GM19324 (cell line): ENCODE measurements around the gene PYCR2.
"Not testable (repeated sequence)": the region's sequence is repeated elsewhere in the genome, so short reads cannot be mapped to it uniquely, and the experiment has no call there.

Experiments
- ATAC-seq: cut with Tn5 transposase; IDR thresholded peaks from one replicate; pipeline ENCODE4 v1.9.1; 2021; ENCODE audit warnings: mild to moderate bottlenecking, moderate library complexity; ENCODE audit not compliant: unreplicated experiment, low FRiP score

PYCR2 gene

DNA sequence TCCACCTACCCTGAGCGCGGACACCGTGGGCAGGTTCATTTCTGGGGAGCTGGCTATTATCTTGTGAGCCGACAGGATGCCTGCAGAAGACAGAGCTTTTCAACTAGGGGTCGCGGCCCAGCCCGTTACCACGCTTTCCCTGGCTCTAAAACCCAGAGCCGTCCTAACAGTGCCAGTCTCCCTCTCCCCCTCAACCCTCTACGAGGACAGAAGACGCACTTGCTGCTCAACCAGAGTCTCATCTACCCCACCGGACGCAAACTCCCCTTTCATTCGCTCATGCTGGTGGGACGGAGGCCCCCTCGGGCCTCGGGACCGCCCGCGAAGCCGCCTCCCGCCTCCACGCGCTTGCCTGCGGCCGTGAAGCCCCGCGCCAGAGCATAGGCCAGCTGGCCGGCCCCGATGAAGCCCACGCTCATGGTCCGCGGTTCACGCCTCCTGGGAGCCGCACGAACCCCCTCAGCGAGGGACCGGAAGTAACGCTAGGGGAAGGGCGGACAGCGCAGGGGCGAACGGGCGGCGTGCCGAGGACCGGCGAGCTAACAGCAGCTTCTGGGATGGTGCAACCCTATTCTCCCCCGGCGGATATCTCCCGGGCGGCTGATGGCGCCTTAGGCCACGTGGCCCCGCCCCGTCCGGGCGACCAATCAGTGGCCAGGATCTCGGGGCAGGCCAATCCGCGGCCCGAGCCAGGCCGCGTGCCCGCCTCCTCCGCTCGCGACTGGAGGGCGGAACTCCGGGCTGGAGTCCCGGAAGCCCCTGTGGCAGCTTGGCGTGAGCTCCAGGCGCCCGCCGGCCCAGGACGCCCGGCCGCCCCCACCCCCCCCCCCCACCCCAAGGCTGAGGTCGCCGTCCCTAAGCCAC lies at the start of gene PYCR2:
Gene PYCR2, minus strand, starts transcription at position 559 of the 864 bp plus-strand sequence. Its CDS starts 140 bp downstream, at position 419.
- ATAC-seq = peak; percentile 99

DNA sequence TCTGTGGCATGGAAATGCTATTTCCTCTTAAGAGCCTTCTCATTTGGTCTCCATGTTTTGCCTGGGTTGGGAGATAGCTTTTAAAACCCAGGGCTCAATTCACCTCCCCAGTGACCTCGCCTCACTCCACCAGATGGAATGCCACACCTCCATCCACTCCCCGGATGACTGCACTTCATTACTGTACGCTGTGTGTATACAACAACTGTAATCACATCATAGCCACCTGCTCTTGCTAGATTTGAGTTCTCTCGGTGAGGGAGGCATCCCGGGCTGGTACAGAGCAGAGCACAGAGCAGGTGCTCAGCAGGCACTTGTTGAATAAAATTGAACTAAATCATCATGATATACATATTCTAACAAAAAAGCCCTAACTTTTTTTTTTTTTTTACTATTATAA lies 49.1 kb upstream of the PYCR2 start:
- ATAC-seq = no peak

- no peak for ATAC-seq
These were observed 48.5 kb upstream of the PYCR2 start for GRCh38 chr1:225972344-225973152.

DNA sequence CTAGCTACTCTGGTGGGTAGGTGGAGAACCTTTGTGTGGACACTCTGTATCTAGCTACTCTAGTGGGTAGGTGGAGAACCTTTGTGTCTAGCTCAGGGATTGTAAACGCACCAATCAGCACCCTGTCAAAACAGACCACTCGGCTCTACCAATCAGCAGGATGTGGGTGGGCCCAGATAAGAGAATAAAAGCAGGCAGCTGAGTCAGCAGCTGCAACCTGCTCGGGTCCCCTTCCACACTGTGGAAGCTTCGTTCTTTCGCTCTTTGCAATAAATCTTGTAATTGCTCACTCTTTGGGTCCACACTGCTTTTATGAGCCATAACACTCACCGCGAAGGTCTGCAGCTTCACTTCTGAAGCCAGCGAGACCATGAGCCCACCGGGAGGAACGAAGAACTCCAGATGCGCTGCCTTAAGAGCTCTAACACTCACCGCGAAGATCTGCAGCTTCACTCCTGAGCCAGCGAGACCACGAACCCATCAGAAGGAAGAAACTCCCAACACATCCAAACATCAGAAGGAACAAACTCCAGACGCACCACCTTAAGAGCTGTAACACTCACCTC lies 46.6 kb upstream of the PYCR2 start:
- ATAC-seq = not testable (repeated sequence)

DNA sequence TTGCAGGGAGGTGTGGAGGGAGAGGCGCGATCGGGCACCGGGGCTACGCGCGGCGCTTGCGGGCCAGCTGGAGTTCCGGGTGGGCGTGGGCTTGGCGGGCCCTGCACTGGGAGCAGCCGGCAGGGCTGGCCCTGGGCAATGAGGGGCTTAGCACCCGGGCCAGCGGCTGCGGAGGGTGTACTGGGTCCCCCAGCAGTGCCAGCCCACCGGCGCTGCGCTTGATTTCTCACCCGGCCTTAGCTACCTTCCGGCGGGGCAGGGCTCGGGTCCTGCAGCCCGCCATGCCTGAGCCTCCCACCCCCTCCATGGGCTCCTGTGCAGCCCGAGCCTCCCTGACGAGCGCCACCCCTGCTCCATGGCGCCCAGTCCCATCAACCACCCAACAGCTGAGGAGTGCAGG lies 45.7 kb upstream of the PYCR2 start:
- ATAC-seq = not testable (repeated sequence)

- ATAC-seq = no peak
These were observed 41.2 kb upstream of the PYCR2 start for GRCh38 chr1:225965231-225965630.

DNA sequence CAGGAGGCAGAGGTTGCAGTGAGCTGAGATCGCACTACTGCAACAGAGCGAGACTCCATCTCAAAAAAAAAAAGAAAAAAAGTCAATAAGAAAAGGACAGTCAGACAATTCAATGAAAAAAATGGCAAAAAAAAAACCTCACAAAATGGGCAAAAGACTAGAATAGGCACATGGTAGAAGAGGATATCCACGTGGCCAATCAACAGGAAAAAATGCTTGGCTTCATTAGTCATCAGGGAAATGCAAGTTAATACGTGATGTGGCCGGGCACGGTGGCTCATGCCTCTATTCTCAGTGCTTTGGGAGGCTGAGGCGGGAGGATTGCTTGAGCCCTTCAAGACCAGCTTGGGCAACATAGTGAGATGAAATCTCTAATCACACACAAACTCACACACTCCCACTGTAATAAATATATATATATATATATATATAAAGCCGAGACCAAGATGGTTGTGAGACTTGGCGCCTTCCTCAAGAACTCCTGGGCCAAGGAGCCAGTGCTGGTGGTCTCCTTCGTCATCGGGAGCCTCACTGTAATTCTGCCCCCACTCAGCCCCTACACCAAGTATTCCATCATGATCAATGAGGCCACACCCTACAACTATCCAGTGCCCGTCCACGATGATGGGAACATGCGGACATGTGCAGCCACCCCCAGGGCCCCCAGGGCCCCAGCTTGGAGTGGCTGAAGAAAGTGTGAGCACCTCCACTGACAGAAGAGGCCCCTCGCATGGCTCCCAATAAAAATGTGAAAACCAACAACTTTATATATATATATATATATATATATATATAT lies 39.9 kb upstream of the PYCR2 start:
- no peak for ATAC-seq

DNA sequence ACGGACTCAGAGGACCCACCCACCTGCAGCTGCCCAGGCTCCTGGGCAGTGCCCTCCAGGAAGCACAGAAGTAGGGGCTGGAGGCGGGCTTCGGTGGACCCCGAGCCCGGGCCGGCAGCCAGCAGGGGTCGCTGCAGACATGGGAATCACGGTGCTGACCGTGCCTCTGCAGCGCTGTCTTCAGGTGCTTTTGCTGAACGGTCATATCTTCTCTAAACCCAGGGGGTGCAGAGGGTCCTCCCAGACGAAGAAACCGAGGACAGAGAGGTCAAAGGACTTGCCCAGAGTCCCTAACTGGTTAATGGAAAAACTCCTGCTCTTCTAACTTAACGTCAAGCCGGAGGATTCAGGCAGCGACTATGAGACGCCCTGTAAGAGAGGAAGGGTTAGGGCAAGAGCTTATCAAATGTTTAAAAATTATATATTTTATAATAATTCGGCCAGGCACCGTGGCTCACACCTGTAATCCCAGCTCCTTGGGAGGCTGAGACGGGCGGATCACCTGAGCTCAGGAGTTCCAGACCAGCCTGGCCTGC lies 38.5 kb upstream of the PYCR2 start:
- no peak for ATAC-seq

DNA sequence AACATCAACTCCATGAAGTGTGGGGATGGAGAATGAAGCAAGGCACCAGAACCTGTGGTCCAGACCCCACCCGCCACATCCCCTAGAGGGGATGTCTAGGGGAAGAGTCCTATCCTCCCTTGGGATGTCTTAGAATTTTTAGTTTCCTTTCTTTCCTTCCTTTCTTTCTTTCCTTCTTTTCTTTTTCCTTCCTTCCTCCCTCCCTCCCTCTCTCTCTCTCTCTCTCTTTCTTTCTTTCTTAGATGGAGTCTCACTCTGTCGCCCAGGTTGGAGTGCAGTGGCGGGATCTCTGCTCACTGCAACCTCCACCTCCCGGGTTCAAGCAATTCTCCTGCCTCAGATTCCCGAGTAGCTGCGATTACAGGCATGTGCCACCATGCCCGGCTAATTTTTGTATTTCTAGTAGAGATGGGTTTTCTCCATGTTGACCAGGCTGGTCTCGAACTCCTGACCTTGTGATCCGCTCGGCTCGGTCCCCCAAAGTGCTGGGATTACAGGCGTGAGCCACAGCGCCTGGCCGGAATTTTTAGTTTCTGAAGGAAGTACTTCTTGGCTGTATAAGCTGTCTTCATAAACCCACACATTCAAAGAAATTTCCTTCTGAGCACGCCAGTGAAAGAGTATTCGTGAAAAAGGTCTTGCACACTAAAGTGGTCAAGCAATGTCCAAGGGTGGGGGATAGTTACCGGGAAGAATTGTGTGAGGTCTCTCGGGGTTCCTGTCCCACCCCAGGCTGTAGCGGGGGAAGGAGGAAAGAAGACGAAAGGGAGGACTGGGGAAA lies 37.8 kb upstream of the PYCR2 start:
- no peak for ATAC-seq

GRCh38 chr1:225958041-225958440 lies 34.0 kb upstream of the PYCR2 start:
- ATAC-seq = no peak

DNA sequence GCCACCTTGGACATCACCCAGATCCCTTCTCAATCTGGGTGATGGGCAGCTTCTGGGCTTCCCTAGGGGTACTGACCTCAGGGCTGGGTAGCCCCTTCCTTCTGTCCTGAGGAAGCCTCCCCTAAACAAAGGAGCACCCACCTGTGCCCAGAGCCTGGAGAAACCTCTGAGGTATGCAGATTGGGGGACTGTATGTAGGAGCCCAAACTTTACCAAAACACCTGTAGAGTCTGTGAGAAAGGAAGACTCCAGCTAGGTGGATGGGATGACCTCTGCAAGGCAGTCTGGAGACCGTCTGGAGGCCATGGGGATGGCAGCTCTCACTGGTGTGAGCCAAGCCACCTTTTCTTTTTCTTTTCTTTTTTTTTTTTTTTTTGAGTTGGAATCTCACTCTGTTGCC lies 30.7 kb upstream of the PYCR2 start:
- ATAC-seq = no peak

GRCh38 chr1:225953315-225953714 lies 29.3 kb upstream of the PYCR2 start:
- no peak for ATAC-seq

GRCh38 chr1:225950905-225951497 lies 27.0 kb upstream of the PYCR2 start:
- ATAC-seq = no peak

DNA sequence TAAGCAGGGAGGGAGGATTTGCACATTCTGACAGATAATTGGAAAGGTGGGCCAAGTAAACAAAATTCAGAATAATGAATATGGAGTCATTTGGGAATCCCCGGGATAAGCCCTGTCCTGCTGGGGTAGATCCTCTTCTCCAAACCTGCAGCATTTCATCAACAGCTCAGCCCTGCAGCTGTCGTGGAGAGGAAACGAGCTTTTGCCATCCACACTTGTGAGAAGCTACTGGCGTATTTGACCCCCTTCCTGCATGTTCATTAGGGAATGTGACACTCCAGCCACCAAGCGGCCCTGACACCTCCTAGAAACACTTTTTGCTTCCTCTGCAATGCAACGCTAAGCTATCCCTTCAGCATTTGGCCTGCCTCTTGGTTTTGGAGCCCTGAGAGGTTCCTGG lies 25.0 kb upstream of the PYCR2 start:
- ATAC-seq = no peak

GRCh38 chr1:225946803-225947202 lies 22.8 kb upstream of the PYCR2 start:
- ATAC-seq = no peak

- no peak for ATAC-seq
These were observed 22.1 kb upstream of the PYCR2 start for GRCh38 chr1:225946082-225946620.

GRCh38 chr1:225945564-225945963 lies 21.5 kb upstream of the PYCR2 start:
- ATAC-seq = no peak

DNA sequence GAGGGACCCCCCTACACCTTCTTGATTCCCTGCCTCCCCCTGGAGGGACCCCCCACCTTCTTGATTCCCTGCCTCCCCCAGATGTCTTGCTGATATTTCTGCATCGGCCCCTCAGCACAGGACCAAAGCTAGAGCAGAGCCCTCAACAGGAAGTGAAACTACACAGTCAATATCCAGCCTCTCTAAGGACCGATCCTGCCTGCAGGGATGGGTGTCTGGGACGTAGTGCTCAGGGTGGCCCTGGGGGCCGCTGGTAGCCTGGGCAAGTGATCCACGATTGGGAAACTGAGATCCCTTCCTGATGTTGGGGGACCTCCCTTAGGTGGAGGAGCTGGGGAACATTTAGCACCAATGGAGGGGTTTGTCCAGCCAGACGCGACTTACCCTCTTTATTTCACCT lies 20.9 kb upstream of the PYCR2 start:
- ATAC-seq = no peak

DNA sequence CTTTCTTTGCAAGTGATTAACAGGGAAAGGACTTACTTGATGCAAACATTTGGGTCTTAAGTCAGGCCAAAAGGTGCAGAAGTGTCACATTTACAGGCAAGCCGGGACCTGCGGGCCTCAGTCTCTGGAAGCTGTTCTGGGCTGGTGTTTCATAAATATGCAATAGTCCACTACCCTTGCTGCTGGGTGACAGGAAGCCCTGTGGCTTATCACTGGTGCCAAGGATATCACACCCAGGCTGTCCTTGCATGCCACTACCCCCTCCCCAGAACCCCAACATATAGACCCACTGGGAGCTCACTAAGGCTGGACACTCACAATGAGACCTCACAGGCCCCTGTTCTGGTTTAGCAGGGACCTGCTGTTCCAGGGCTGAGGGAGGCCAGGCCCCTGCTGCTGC lies 20.3 kb upstream of the PYCR2 start:
- ATAC-seq = no peak
